ENCODE results near the gene RMRP.

- TF ChIP-seq EZH2 (IDR thresholded peaks at IDR 0.05): no peak
- no peak for TF ChIP-seq POLR2AphosphoS5 (IDR thresholded peaks at IDR 0.05; ENCODE audit: borderline replicate concordance, low read depth, low read length)
- no peak for TF ChIP-seq FOXP2 (optimal IDR thresholded peaks at IDR 0.05; ENCODE audit: control extremely low read depth, extremely low read length, insufficient read depth)
These were observed 42.2 kb upstream of the RMRP start for GRCh38 chr9:35700031-35700430.

Measured in SK-N-MC (cell line).